ENCODE measurements around the gene DMD.

The DMD gene

GRCh38 chrX:31153475-31154047 is 2057.8 kb downstream of the DMD start:
- ChIA-PET CTCF (interaction anchor here (1.1 to 1.5 kb wide), 2 partner anchors 9 to 116 kb away, joined by 3 to 6 read pairs; no protein-coding TSS in a partner anchor), POLR2A (no interaction called here)
- no peak for DNase-seq (ENCODE audit: extremely low spot score)
- no peak for TF ChIP-seq CTCF (IDR thresholded peaks at IDR 0.05; ENCODE audit: control extremely low read depth, extremely low read depth, low read depth, missing control alignments)

- TF ChIP-seq CTCF (IDR thresholded peaks at IDR 0.05; ENCODE audit: control extremely low read depth, extremely low read depth, low read depth, missing control alignments), result no peak
- CTCF ChIA-PET, result no interaction called here
- no peak for DNase-seq (ENCODE audit: extremely low spot score)
- POLR2A ChIA-PET, result no interaction called here
Measured at GRCh38 chrX:31147175-31147574, 2064.2 kb downstream of the DMD start.

- ChIA-PET POLR2A (no interaction called here), CTCF (interaction anchor here (1.5 kb wide), 1 partner anchor 26 kb away, joined by 3 read pairs; no protein-coding TSS in a partner anchor)
- no peak for TF ChIP-seq CTCF (IDR thresholded peaks at IDR 0.05; ENCODE audit: control extremely low read depth, extremely low read depth, low read depth, missing control alignments)
- DNase-seq (ENCODE audit: extremely low spot score), result no peak
Measured at GRCh38 chrX:31139961-31140360, 2071.4 kb downstream of the DMD start.

- ChIA-PET POLR2A (no interaction called here), CTCF (no interaction called here)
- no peak for DNase-seq (ENCODE audit: extremely low spot score)
- no peak for TF ChIP-seq CTCF (IDR thresholded peaks at IDR 0.05; ENCODE audit: control extremely low read depth, extremely low read depth, low read depth, missing control alignments)
Measured at GRCh38 chrX:31138124-31138523, 2073.2 kb downstream of the DMD start.

- ChIA-PET POLR2A (no interaction called here), CTCF (interaction anchor here (0.7 kb wide), 1 partner anchor 98 kb away, joined by 3 read pairs; no protein-coding TSS in a partner anchor)
- peak; percentile 32 for DNase-seq (ENCODE audit: extremely low spot score)
- no peak for TF ChIP-seq CTCF (IDR thresholded peaks at IDR 0.05; ENCODE audit: control extremely low read depth, extremely low read depth, low read depth, missing control alignments)
Measured at GRCh38 chrX:31136144-31136611, 2075.2 kb downstream of the DMD start.

GRCh38 chrX:31132821-31133241 is 2078.5 kb downstream of the DMD start:
- no peak for TF ChIP-seq CTCF (IDR thresholded peaks at IDR 0.05; ENCODE audit: control extremely low read depth, extremely low read depth, low read depth, missing control alignments)
- ChIA-PET POLR2A (no interaction called here), CTCF (no interaction called here)
- DNase-seq (ENCODE audit: extremely low spot score), result no peak

Data from GM10248 (cell line).